ENCODE results near the gene FOSB.
A peak's percentile ranks its signal among the peaks of the same experiment; 100 is the strongest.

The FOSB gene

GRCh38 chr19:45442778-45443461 lies 24.9 kb upstream of the FOSB start:
- DNase-seq (ENCODE audit: low spot score): no peak

GRCh38 chr19:45443462-45444317 lies 24.1 kb upstream of the FOSB start:
- DNase-seq (ENCODE audit: low spot score): peak; percentile 96

GRCh38 chr19:45444318-45445041 lies 23.3 kb upstream of the FOSB start:
- peak; percentile 89 for DNase-seq (ENCODE audit: low spot score)

GRCh38 chr19:45445139-45445538 lies 22.7 kb upstream of the FOSB start:
- DNase-seq (ENCODE audit: low spot score): no peak

GRCh38 chr19:45446295-45446694 lies 21.5 kb upstream of the FOSB start:
- DNase-seq (ENCODE audit: low spot score): no peak

- DNase-seq (ENCODE audit: low spot score): no peak
Observed at GRCh38 chr19:45446944-45447343, 20.9 kb upstream of the FOSB start.

- DNase-seq (ENCODE audit: low spot score): no peak
Observed at GRCh38 chr19:45448425-45448756, 19.4 kb upstream of the FOSB start.

- no peak for DNase-seq (ENCODE audit: low spot score)
Observed at GRCh38 chr19:45448887-45449299, 18.9 kb upstream of the FOSB start.

- no peak for DNase-seq (ENCODE audit: low spot score)
Observed at GRCh38 chr19:45450012-45450333, 17.8 kb upstream of the FOSB start.

- DNase-seq (ENCODE audit: low spot score): no peak
Observed at GRCh38 chr19:45451131-45451849, 16.5 kb upstream of the FOSB start.

GRCh38 chr19:45451850-45452387 lies 15.9 kb upstream of the FOSB start:
- DNase-seq (ENCODE audit: low spot score): no peak

GRCh38 chr19:45455707-45456499 lies 11.9 kb upstream of the FOSB start:
- DNase-seq (ENCODE audit: low spot score): peak; percentile 95

- no peak for DNase-seq (ENCODE audit: low spot score)
Observed at GRCh38 chr19:45456500-45456815, 11.3 kb upstream of the FOSB start.

- DNase-seq (ENCODE audit: low spot score): no peak
Observed at GRCh38 chr19:45457776-45458175, 10.0 kb upstream of the FOSB start.

- DNase-seq (ENCODE audit: low spot score): no peak
Observed at GRCh38 chr19:45460807-45461347, 6.9 kb upstream of the FOSB start.

- no peak for DNase-seq (ENCODE audit: low spot score)
Observed at GRCh38 chr19:45462174-45462573, 5.6 kb upstream of the FOSB start.

- DNase-seq (ENCODE audit: low spot score): no peak
Observed at GRCh38 chr19:45463241-45463640, 4.6 kb upstream of the FOSB start.

GRCh38 chr19:45464274-45464673 lies 3.5 kb upstream of the FOSB start:
- DNase-seq (ENCODE audit: low spot score): no peak

GRCh38 chr19:45464852-45465441 lies 2.8 kb upstream of the FOSB start:
- no peak for DNase-seq (ENCODE audit: low spot score)

GRCh38 chr19:45467115-45467455 lies 711 bp upstream of the FOSB start:
- peak; percentile 31 for DNase-seq (ENCODE audit: low spot score)

GRCh38 chr19:45468159-45468651 lies 409 bp downstream of the FOSB start:
- DNase-seq (ENCODE audit: low spot score): peak; percentile 22
